ENCODE measurements around the gene ZNF454. TPM values are rescaled to one million over a fixed set of nuclear protein-coding genes. Genes with fewer than 3 reads are reported as not detected.

ZNF454 gene
- polyA plus RNA-seq, 1 experiment = 0.15 TPM

DNA sequence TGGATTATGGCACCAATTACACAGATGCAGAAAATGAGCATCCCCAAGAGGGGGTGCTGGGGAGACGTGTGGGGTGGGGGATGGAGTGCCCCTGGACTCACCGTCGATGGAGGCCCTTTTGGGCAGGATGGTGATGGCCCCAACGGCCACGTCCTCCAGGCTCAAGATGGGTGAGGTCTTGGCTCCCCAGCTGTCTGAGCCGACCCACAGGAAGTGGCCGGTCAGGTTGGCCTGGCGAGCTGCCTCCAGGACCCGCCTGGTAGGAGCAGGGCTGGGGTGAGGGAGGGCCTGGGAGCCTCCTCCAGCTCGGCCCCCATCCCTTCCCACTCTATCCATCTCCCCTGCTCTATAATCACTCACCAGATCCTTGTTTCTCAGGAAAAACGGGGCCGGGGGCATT is 49.5 kb downstream of the ZNF454 start:
- no peak for DNase-seq (ENCODE audit: low read depth)
- no peak for TF ChIP-seq CTCF (IDR thresholded peaks at IDR 0.05; ENCODE audit: insufficient read depth, low read depth, low read length)
- Histone ChIP-seq H3K36me3 (ENCODE audit: control insufficient read depth, insufficient read depth, low read length) (no peaks in the 10 kb centered on the region), H3K27me3 (ENCODE audit: control insufficient read depth, insufficient read depth, low read length) (peaks cover 3% of the 10 kb centered on the region), H3K4me3 (ENCODE audit: low read depth, low read length) (no peak overlapping the region)
- CTCF ChIA-PET = no interaction called here
- POLR2A ChIA-PET = no interaction called here

- Histone ChIP-seq H3K36me3 (ENCODE audit: control insufficient read depth, insufficient read depth, low read length) (no peaks in the 10 kb centered on the region), H3K4me3 (ENCODE audit: low read depth, low read length) (no peak overlapping the region), H3K27me3 (ENCODE audit: control insufficient read depth, insufficient read depth, low read length) (peaks cover 3% of the 10 kb centered on the region)
- ChIA-PET CTCF (no interaction called here), POLR2A (no interaction called here)
- no peak for TF ChIP-seq CTCF (IDR thresholded peaks at IDR 0.05; ENCODE audit: insufficient read depth, low read depth, low read length)
- no peak for DNase-seq (ENCODE audit: low read depth)
Measured at GRCh38 chr5:178991190-178992145, 50.5 kb downstream of the ZNF454 start.

- Histone ChIP-seq H3K4me3 (ENCODE audit: low read depth, low read length) (no peak overlapping the region), H3K27me3 (ENCODE audit: control insufficient read depth, insufficient read depth, low read length) (peaks cover 3% of the 10 kb centered on the region), H3K36me3 (ENCODE audit: control insufficient read depth, insufficient read depth, low read length) (no peaks in the 10 kb centered on the region)
- POLR2A ChIA-PET = no interaction called here
- DNase-seq (ENCODE audit: low read depth) = no peak
- TF ChIP-seq CTCF (IDR thresholded peaks at IDR 0.05; ENCODE audit: insufficient read depth, low read depth, low read length) = no peak
- CTCF ChIA-PET = no interaction called here
Measured at GRCh38 chr5:178992291-178992895, 51.4 kb downstream of the ZNF454 start.

- CTCF ChIA-PET = no interaction called here
Measured at GRCh38 chr5:178993236-178993765, 52.3 kb downstream of the ZNF454 start.

More at GRCh38 chr5:178993236-178993765, 52.3 kb downstream of the ZNF454 start:
- Histone ChIP-seq H3K4me3 (ENCODE audit: low read depth, low read length) (no peak overlapping the region), H3K27me3 (ENCODE audit: control insufficient read depth, insufficient read depth, low read length) (peaks cover 3% of the 10 kb centered on the region), H3K36me3 (ENCODE audit: control insufficient read depth, insufficient read depth, low read length) (no peaks in the 10 kb centered on the region)
- TF ChIP-seq CTCF (IDR thresholded peaks at IDR 0.05; ENCODE audit: insufficient read depth, low read depth, low read length) = no peak
- POLR2A ChIA-PET = no interaction called here
- DNase-seq (ENCODE audit: low read depth) = no peak

All from BJ (cell line).